ENCODE data around the gene MTHFSD.

DNA sequence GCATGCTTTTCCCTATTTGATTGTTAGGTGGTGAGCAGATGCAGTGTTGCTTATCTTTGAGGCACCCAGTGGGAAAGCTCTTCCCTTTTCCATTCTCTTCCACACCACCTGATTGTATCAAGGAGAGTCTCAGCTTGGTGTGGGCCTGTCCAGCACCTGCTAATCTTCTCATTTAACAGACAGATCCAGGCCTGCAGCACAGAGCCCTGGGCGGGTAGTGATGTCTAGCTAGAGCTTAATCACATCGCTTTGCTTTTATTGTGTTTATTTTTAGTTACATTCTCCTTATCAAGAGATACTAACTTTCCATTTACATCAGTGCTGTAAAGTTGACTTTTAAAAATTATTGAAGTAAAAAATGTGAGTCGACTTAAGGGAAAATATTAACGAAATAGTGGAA is 47.5 kb upstream of the MTHFSD start:
- TF ChIP-seq, protein P1, sequence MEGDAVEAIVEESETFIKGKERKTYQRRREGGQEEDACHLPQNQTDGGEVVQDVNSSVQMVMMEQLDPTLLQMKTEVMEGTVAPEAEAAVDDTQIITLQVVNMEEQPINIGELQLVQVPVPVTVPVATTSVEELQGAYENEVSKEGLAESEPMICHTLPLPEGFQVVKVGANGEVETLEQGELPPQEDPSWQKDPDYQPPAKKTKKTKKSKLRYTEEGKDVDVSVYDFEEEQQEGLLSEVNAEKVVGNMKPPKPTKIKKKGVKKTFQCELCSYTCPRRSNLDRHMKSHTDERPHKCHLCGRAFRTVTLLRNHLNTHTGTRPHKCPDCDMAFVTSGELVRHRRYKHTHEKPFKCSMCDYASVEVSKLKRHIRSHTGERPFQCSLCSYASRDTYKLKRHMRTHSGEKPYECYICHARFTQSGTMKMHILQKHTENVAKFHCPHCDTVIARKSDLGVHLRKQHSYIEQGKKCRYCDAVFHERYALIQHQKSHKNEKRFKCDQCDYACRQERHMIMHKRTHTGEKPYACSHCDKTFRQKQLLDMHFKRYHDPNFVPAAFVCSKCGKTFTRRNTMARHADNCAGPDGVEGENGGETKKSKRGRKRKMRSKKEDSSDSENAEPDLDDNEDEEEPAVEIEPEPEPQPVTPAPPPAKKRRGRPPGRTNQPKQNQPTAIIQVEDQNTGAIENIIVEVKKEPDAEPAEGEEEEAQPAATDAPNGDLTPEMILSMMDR (optimal IDR thresholded peaks at IDR 0.05 in 1 of 3, IDR thresholded peaks at IDR 0.05 in 1 of 3, conservative IDR thresholded peaks at IDR 0.05 in 1 of 3; ENCODE audit: extremely low read depth in 1 of 3, insufficient read depth in 2 of 3, low read length in 3 of 3) = no peak
- no peak for TF ChIP-seq EZH2 (IDR thresholded peaks at IDR 0.05; ENCODE audit: low read length)
